ENCODE measurements around the gene GARIN3. TPM values are rescaled to one million over a fixed set of nuclear protein-coding genes. Genes with fewer than 3 reads are reported as not detected.

GARIN3 gene
- total RNA-seq, 1 experiment from 2014 or later, result not detected

DNA sequence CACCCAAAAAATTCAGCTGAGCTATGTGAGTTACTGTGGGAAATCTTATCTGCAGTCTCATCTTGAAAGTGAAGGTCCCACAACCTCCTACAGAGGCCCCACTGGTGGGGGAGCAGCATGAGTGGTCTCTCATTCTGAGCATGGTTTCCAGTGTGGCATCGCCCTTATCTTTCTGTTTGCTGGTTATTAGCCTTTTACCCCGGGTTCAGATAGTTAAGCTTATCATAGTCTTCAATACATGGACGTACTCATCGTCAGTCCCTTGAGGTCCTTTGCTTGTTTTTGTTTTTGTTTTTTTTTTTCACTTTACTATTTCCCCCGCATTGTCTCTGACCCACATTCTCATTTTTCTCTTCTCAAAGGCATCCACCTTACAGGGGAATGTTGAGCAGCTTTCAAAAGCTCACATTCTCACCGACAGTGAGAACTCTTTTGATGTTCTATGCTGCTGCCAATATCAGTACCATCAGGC is 49.5 kb downstream of the GARIN3 start:
- Histone ChIP-seq H3K4me3 (ENCODE audit: low read depth, low read length, poor library complexity, severe bottlenecking) (no peak overlapping the region), H3K27me3 (replicated peaks; ENCODE audit: insufficient read depth, low read depth, low read length, poor library complexity) (no peaks in the 10 kb centered on the region), H3K4me1 (ENCODE audit: insufficient read depth, low read length, poor library complexity, severe bottlenecking) (no peaks in the 10 kb centered on the region), H3K9me3 (ENCODE audit: low read depth, low read length, poor library complexity, severe bottlenecking) (no peaks in the 10 kb centered on the region), H3K27ac (ENCODE audit: low read depth, low read length, poor library complexity, severe bottlenecking) (no peak overlapping the region), H3K36me3 (ENCODE audit: insufficient read depth, low read length, poor library complexity, severe bottlenecking) (no peaks in the 10 kb centered on the region)
- TF ChIP-seq, protein P1, sequence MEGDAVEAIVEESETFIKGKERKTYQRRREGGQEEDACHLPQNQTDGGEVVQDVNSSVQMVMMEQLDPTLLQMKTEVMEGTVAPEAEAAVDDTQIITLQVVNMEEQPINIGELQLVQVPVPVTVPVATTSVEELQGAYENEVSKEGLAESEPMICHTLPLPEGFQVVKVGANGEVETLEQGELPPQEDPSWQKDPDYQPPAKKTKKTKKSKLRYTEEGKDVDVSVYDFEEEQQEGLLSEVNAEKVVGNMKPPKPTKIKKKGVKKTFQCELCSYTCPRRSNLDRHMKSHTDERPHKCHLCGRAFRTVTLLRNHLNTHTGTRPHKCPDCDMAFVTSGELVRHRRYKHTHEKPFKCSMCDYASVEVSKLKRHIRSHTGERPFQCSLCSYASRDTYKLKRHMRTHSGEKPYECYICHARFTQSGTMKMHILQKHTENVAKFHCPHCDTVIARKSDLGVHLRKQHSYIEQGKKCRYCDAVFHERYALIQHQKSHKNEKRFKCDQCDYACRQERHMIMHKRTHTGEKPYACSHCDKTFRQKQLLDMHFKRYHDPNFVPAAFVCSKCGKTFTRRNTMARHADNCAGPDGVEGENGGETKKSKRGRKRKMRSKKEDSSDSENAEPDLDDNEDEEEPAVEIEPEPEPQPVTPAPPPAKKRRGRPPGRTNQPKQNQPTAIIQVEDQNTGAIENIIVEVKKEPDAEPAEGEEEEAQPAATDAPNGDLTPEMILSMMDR (conservative IDR thresholded peaks at IDR 0.05; ENCODE audit: low read depth, low read length), result no peak
- no peak for TF ChIP-seq EZH2 (IDR thresholded peaks at IDR 0.05; ENCODE audit: borderline replicate concordance, low read depth, low read length, poor library complexity, severe bottlenecking)
- ChIA-PET CTCF (no interaction called here), POLR2A (ENCODE audit: low non-redundant PET) (no interaction called here)
- DNase-seq (ENCODE audit: low spot score), result no peak
- intact Hi-C loops (cut with micrococcal nuclease; ENCODE audit: unreplicated experiment), result no loop called here
- no TSS peak for BruUV-seq (replicated peaks)

DNA sequence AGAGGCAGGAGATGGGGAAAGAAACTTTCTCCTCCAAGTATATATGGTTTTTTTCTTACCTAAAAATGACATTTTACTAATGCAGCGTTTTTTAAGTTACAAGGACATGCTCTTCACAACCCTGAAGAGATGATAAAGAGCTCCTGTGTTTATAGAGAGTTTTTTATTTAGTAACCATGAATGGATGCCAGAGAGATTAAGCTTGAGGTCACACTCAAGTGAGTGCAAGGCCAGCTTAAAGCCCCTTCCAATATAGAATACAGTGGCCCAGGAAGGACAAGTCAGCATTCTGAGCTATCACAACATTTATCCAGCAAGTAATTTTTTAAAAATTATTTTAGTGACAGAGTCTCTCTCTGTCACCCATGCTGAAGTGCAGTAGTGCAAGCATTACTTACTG is 50.6 kb downstream of the GARIN3 start:
- Histone ChIP-seq H3K9me3 (ENCODE audit: low read depth, low read length, poor library complexity, severe bottlenecking) (no peaks in the 10 kb centered on the region), H3K4me1 (ENCODE audit: insufficient read depth, low read length, poor library complexity, severe bottlenecking) (no peaks in the 10 kb centered on the region), H3K36me3 (ENCODE audit: insufficient read depth, low read length, poor library complexity, severe bottlenecking) (no peaks in the 10 kb centered on the region), H3K4me3 (ENCODE audit: low read depth, low read length, poor library complexity, severe bottlenecking) (no peak overlapping the region), H3K27ac (ENCODE audit: low read depth, low read length, poor library complexity, severe bottlenecking) (no peak overlapping the region), H3K27me3 (replicated peaks; ENCODE audit: insufficient read depth, low read depth, low read length, poor library complexity) (no peaks in the 10 kb centered on the region)
- no peak for TF ChIP-seq EZH2 (IDR thresholded peaks at IDR 0.05; ENCODE audit: borderline replicate concordance, low read depth, low read length, poor library complexity, severe bottlenecking)
- TF ChIP-seq, protein P1 (conservative IDR thresholded peaks at IDR 0.05; ENCODE audit: low read depth, low read length), result no peak
- intact Hi-C loops (cut with micrococcal nuclease; ENCODE audit: unreplicated experiment), result no loop called here
- POLR2A ChIA-PET (ENCODE audit: low non-redundant PET), result no interaction called here
- CTCF ChIA-PET, result no interaction called here
- no peak for DNase-seq (ENCODE audit: low spot score)
- BruUV-seq (replicated peaks), result no TSS peak

DNA sequence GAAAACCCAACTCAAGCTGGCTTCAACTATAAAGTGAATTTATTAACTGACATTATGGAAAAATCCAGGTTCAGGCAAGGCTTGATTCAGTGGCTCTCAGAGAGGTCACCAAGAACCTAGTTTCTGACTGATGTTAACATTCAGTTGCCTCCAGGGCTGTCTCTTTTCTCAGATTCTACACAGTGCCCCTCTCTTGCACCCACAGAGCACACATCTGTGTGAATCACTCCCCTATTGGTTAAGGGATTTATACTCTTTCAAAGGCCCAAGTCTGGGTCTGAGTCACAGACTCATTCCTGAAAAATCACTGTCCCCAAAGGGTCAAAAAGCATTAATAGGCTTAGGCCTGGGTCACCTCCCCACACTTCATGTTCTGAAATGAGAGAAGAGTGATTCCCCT is 51.1 kb downstream of the GARIN3 start:
- H3K27ac ChIP-seq (ENCODE audit: low read depth, low read length, poor library complexity, severe bottlenecking), result no peak overlapping the region
- ChIA-PET POLR2A (ENCODE audit: low non-redundant PET) (no interaction called here), CTCF (no interaction called here)
- intact Hi-C loops (cut with micrococcal nuclease; ENCODE audit: unreplicated experiment), result no loop called here
- H3K27me3 ChIP-seq (replicated peaks; ENCODE audit: insufficient read depth, low read depth, low read length, poor library complexity), result no peaks in the 10 kb centered on the region
- no peaks in the 10 kb centered on the region for H3K36me3 ChIP-seq (ENCODE audit: insufficient read depth, low read length, poor library complexity, severe bottlenecking)
- DNase-seq (ENCODE audit: low spot score), result no peak
- no peak overlapping the region for H3K4me3 ChIP-seq (ENCODE audit: low read depth, low read length, poor library complexity, severe bottlenecking)
- no TSS peak for BruUV-seq (replicated peaks)
- TF ChIP-seq, protein P1 (conservative IDR thresholded peaks at IDR 0.05; ENCODE audit: low read depth, low read length), result no peak
- TF ChIP-seq EZH2 (IDR thresholded peaks at IDR 0.05; ENCODE audit: borderline replicate concordance, low read depth, low read length, poor library complexity, severe bottlenecking), result no peak
- no peaks in the 10 kb centered on the region for H3K4me1 ChIP-seq (ENCODE audit: insufficient read depth, low read length, poor library complexity, severe bottlenecking)
- no peaks in the 10 kb centered on the region for H3K9me3 ChIP-seq (ENCODE audit: low read depth, low read length, poor library complexity, severe bottlenecking)

Measured in A673 (cell line).